Thyroid gland (tissue), 4 donors: ENCODE results near the gene KRTAP5-4.

Source experiments
- POLR2A ChIP-seq, 2 donors: fragments of 450-650 bp; IDR thresholded peaks; one replicate each; pipeline ENCODE4 v1.6.1; 2017; ENCODE audit warnings: antibody characterized with exemption in 2 of 2, mild to moderate bottlenecking in 2 of 2, moderate library complexity in 1 of 2
- TF ChIP-seq, protein P1 (sequence below), 6 experiments: fragments of 200-600 bp in 3 of 6; fragments of 450-650 bp in 3 of 6; sonication (generic) in 3 of 6; IDR thresholded peaks; one replicate each; pipeline ENCODE4 v1.5.1; 2016 to 2019; ENCODE audit warnings: antibody characterized with exemption in 6 of 6, mild to moderate bottlenecking in 2 of 6, inconsistent platforms in 1 of 6, moderate library complexity in 1 of 6

DNA sequence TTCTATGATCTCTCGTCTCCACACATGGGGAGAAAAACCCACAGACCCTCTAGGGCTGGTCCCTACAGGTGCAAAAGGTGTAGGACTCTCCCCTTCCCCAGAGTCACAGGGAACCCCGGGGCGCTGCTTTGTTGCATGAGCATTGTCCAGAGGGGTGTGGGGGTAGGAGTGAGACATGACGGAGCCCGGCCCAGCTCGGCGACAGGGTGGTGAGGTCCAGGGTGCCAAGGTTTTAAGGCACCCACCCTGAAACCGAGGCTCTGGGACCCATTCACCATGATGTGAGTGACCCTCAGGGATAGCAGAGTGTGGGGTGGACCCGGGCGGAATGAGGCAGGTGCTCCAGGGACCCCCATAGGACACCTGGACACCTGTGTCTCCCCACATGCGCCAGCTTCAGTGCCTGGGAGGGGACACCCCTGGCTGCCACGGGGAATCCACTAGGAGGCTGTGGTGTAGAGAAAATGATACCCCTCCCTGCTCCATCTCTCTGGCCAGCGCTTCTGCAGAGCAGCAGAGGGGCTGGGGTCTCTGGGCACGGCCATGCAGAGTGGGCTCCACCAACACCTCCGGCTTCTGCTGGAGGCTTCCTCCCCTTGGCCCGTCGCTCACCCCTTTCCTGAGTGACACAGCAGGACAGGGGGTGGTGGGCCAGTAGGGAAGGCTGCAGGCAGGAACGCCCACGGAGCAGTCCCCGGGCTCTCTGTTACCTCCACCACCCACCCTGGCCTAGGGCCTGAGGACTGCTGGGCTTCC is 22.8 kb upstream of the KRTAP5-4 start:
- TF ChIP-seq, protein P1, sequence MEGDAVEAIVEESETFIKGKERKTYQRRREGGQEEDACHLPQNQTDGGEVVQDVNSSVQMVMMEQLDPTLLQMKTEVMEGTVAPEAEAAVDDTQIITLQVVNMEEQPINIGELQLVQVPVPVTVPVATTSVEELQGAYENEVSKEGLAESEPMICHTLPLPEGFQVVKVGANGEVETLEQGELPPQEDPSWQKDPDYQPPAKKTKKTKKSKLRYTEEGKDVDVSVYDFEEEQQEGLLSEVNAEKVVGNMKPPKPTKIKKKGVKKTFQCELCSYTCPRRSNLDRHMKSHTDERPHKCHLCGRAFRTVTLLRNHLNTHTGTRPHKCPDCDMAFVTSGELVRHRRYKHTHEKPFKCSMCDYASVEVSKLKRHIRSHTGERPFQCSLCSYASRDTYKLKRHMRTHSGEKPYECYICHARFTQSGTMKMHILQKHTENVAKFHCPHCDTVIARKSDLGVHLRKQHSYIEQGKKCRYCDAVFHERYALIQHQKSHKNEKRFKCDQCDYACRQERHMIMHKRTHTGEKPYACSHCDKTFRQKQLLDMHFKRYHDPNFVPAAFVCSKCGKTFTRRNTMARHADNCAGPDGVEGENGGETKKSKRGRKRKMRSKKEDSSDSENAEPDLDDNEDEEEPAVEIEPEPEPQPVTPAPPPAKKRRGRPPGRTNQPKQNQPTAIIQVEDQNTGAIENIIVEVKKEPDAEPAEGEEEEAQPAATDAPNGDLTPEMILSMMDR (IDR thresholded peaks at IDR 0.05): no peak
- no peak for TF ChIP-seq POLR2A (IDR thresholded peaks at IDR 0.05)
